C4-2B (cell line): ENCODE data around the gene RPL32.
"Not testable (repeated sequence)": the region's sequence is repeated elsewhere in the genome, so short reads cannot be mapped to it uniquely, and the experiment has no call there.

Experiments used
- H3K27ac ChIP-seq: fragments of 450-650 bp; 2 replicates; pipeline ENCODE4 v1.5.1; 2017
- CTCF ChIP-seq: fragments of 450-650 bp; conservative IDR thresholded peaks from 2 replicates; pipeline ENCODE4 v1.5.1; 2017; ENCODE audit warnings: mild to moderate bottlenecking
- ZFX ChIP-seq: fragments of 450-650 bp; IDR thresholded peaks from 2 replicates; pipeline ENCODE4 v1.6.1; 2017

Gene RPL32

GRCh38 chr3:12865271-12865670, 23.9 kb upstream of the RPL32 start:
- TF ChIP-seq CTCF (no peak), ZFX (no peak)

GRCh38 chr3:12862387-12862786, 21.0 kb upstream of the RPL32 start:
- H3K27ac ChIP-seq = no peak overlapping the region
- TF ChIP-seq CTCF (no peak), ZFX (no peak)

More at GRCh38 chr3:12865271-12865670, 23.9 kb upstream of the RPL32 start:
- no peak overlapping the region for H3K27ac ChIP-seq

GRCh38 chr3:12861611-12862010, 20.2 kb upstream of the RPL32 start:
- no peak overlapping the region for H3K27ac ChIP-seq
- TF ChIP-seq CTCF (no peak), ZFX (no peak)

- TF ChIP-seq CTCF (no peak), ZFX (no peak)
- no peak overlapping the region for H3K27ac ChIP-seq
Observed at GRCh38 chr3:12859840-12860239, 18.5 kb upstream of the RPL32 start.

- H3K27ac ChIP-seq = no peak overlapping the region
- TF ChIP-seq ZFX (no peak), CTCF (no peak)
Observed at GRCh38 chr3:12856626-12857025, 15.3 kb upstream of the RPL32 start.

- no peak overlapping the region for H3K27ac ChIP-seq
- no peak for TF ChIP-seq CTCF
- TF ChIP-seq ZFX = no peak
Observed at GRCh38 chr3:12854565-12854964, 13.2 kb upstream of the RPL32 start.

GRCh38 chr3:12853847-12854246, 12.5 kb upstream of the RPL32 start:
- H3K27ac ChIP-seq = not testable (repeated sequence)

- TF ChIP-seq ZFX = no peak
- TF ChIP-seq CTCF = no peak
Observed at GRCh38 chr3:12852201-12852600, 10.8 kb upstream of the RPL32 start.

More at GRCh38 chr3:12852201-12852600, 10.8 kb upstream of the RPL32 start:
- no peak overlapping the region for H3K27ac ChIP-seq
